Effector CD4-positive, alpha-beta T cell (primary cell): Measurements from ENCODE around the gene PML.

Experiments
- DNase-seq: peaks from one replicate; pipeline ENCODE4 v3.0.0-alpha.2; 2020

The PML gene

GRCh38 chr15:73985101-73985873 lies 9.2 kb upstream of the PML start:
- no peak for DNase-seq

- DNase-seq, result no peak
Observed at GRCh38 chr15:73986055-73986775, 8.3 kb upstream of the PML start.

GRCh38 chr15:73986776-73987056 lies 7.8 kb upstream of the PML start:
- no peak for DNase-seq

- DNase-seq, result no peak
Observed at GRCh38 chr15:73987250-73987649, 7.3 kb upstream of the PML start.

GRCh38 chr15:73987681-73988444 lies 6.7 kb upstream of the PML start:
- DNase-seq, result no peak

GRCh38 chr15:73988445-73988969 lies 6.0 kb upstream of the PML start:
- no peak for DNase-seq

GRCh38 chr15:73989001-73989798 lies 5.3 kb upstream of the PML start:
- no peak for DNase-seq

- DNase-seq, result no peak
Observed at GRCh38 chr15:73990250-73991005, 4.1 kb upstream of the PML start.

- DNase-seq, result no peak
Observed at GRCh38 chr15:73991260-73991659, 3.3 kb upstream of the PML start.

- DNase-seq, result peak; percentile 93
Observed at GRCh38 chr15:73991726-73992593, 2.6 kb upstream of the PML start, which contains the start of gene STOML1. Gene STOML1 (minus strand): TSS chr15:73992295. CDS start chr15:73992223, 72 bp downstream.

GRCh38 chr15:73992594-73992898 lies 2.0 kb upstream of the PML start:
- no peak for DNase-seq

GRCh38 chr15:73993211-73993994 lies 1.1 kb upstream of the PML start:
- no peak for DNase-seq

- DNase-seq, result no peak
Observed at GRCh38 chr15:73994912-73995622, 551 bp downstream of the PML start.

- no peak for DNase-seq
Observed at GRCh38 chr15:73996267-73996666, 1.8 kb downstream of the PML start.

GRCh38 chr15:73996939-73997338 lies 2.4 kb downstream of the PML start:
- no peak for DNase-seq

- DNase-seq, result no peak
Observed at GRCh38 chr15:73997986-73998385, 3.5 kb downstream of the PML start.

- no peak for DNase-seq
Observed at GRCh38 chr15:74006774-74007639, 12.5 kb downstream of the PML start.

- DNase-seq, result no peak
Observed at GRCh38 chr15:74007820-74008371, 13.4 kb downstream of the PML start.
